SU-DHL-6 (cell line): ENCODE data around the gene SHISAL1.

ENCODE experiments used
- H2AFZ ChIP-seq: fragments of 200-600 bp; sonication (generic); 2 replicates; pipeline ENCODE4 v1.6.1; 2014; ENCODE audit warnings: low read depth, mild to moderate bottlenecking, moderate library complexity, mixed read lengths, antibody characterized with exemption, low read length; ENCODE audit not compliant: severe bottlenecking
- H3F3A ChIP-seq: fragments of 200-600 bp; shearing (Covaris generic); 2 replicates; pipeline ENCODE4 v1.6.0; 2016; ENCODE audit warnings: antibody characterized with exemption, mild to moderate bottlenecking; ENCODE audit not compliant: insufficient read depth
- H3K27ac ChIP-seq: fragments of 200-600 bp; sonication (generic); 2 replicates; pipeline ENCODE4 v1.5.1; 2016; ENCODE audit warnings: low read depth, mild to moderate bottlenecking, low read length, moderate library complexity, mixed read lengths
- H3K27me3 ChIP-seq: fragments of 200-600 bp; sonication (generic), shearing (Covaris generic); 2 replicates; pipeline ENCODE4 v1.6.0; 2014; ENCODE audit warnings: mild to moderate bottlenecking, low read length
- H3K36me3 ChIP-seq: fragments of 200-600 bp; sonication (generic); 2 replicates; pipeline ENCODE4 v1.6.1; 2014; ENCODE audit warnings: mild to moderate bottlenecking, low read length, mixed read lengths
- H3K4me2 ChIP-seq: fragments of 300-600, 200-600 bp; shearing (Covaris generic), sonication (generic); 2 replicates; pipeline ENCODE4 v1.6.0; 2014; ENCODE audit warnings: low read length, low read depth, mild to moderate bottlenecking; ENCODE audit not compliant: poor library complexity, severe bottlenecking
- H3K4me3 ChIP-seq: fragments of 200-600 bp; sonication (generic); 2 replicates; pipeline ENCODE4 v1.5.1; 2014; ENCODE audit warnings: antibody characterized with exemption, low read length, mild to moderate bottlenecking, mixed read lengths; ENCODE audit not compliant: insufficient read depth, poor library complexity, severe bottlenecking
- H3K79me2 ChIP-seq: fragments of 200-600 bp; sonication (generic); 2 replicates; pipeline ENCODE4 v1.6.1; 2014; ENCODE audit warnings: mild to moderate bottlenecking, low read length, moderate library complexity; ENCODE audit not compliant: insufficient read depth
- H3K9ac ChIP-seq: fragments of 200-600 bp; sonication (generic); 2 replicates; pipeline ENCODE4 v1.7.0; 2014; ENCODE audit warnings: mild to moderate bottlenecking, low read length
- H3K9me2 ChIP-seq: fragments of 200-600 bp; sonication (generic); replicated peaks from 2 replicates; pipeline ENCODE4 v1.6.1; 2014; ENCODE audit warnings: low read length; ENCODE audit not compliant: insufficient read depth
- H3K9me3 ChIP-seq: fragments of 200-600 bp; sonication (generic); 2 replicates; pipeline ENCODE4 v1.6.1; 2014; ENCODE audit warnings: low read length, mixed read lengths; ENCODE audit not compliant: insufficient read depth
- H4K20me1 ChIP-seq: fragments of 200-600 bp; sonication (generic); 2 replicates; pipeline ENCODE4 v1.6.1; 2014; ENCODE audit warnings: low read depth, mild to moderate bottlenecking, antibody characterized with exemption, low read length, moderate library complexity, mixed read lengths
- CTCF ChIP-seq: fragments of 200-600 bp; sonication (generic); IDR thresholded peaks from one replicate; pipeline ENCODE4 v1.5.1; 2017; ENCODE audit warnings: antibody characterized with exemption, mild to moderate bottlenecking, low read length, moderate library complexity; ENCODE audit not compliant: insufficient read depth, poor library complexity, severe bottlenecking
- EZH2phosphoT487 ChIP-seq: fragments of 200-600 bp; sonication (generic), shearing (Covaris generic); conservative IDR thresholded peaks from 2 replicates; pipeline ENCODE4 v1.6.1; 2018; ENCODE audit warnings: mild to moderate bottlenecking, antibody characterized with exemption, low read length, moderate library complexity, mixed read lengths

Gene SHISAL1

GRCh38 chr22:44330188-44330743 lies 17.5 kb upstream of the SHISAL1 start:
- Histone ChIP-seq H3K27me3 (no peaks in the 10 kb centered on the region), H3K9me2 (no peaks in the 10 kb centered on the region), H3K9ac (no peak overlapping the region), H3K36me3 (no peaks in the 10 kb centered on the region), H3K4me2 (no peak overlapping the region), H3K9me3 (peaks cover 5% of the 10 kb centered on the region; the same call in 1 of the 2 replicates), H3K4me3 (no peak overlapping the region), H4K20me1 (no peaks in the 10 kb centered on the region), H3F3A (no peaks in the 10 kb centered on the region), H3K79me2 (no peaks in the 10 kb centered on the region), H2AFZ (no peak overlapping the region), H3K27ac (no peak overlapping the region)
- no peak for TF ChIP-seq EZH2phosphoT487
- TF ChIP-seq CTCF = no peak

GRCh38 chr22:44329179-44329796 lies 16.5 kb upstream of the SHISAL1 start:
- Histone ChIP-seq H3K4me3 (no peak overlapping the region), H3K4me2 (no peak overlapping the region)
- TF ChIP-seq EZH2phosphoT487 (no peak), CTCF (no peak)

GRCh38 chr22:44328762-44329161 lies 16.0 kb upstream of the SHISAL1 start:
- H3K9ac ChIP-seq = no peak overlapping the region
- H3K36me3 ChIP-seq = no peaks in the 10 kb centered on the region
- H3K4me2 ChIP-seq = no peak overlapping the region
- no peak overlapping the region for H3K4me3 ChIP-seq
- H3K79me2 ChIP-seq = no peaks in the 10 kb centered on the region
- no peaks in the 10 kb centered on the region for H3F3A ChIP-seq
- H3K27me3 ChIP-seq = no peaks in the 10 kb centered on the region
- no peak overlapping the region for H3K27ac ChIP-seq
- no peaks in the 10 kb centered on the region for H3K9me3 ChIP-seq
- H4K20me1 ChIP-seq = no peaks in the 10 kb centered on the region
- no peak for TF ChIP-seq CTCF
- no peak for TF ChIP-seq EZH2phosphoT487
- H2AFZ ChIP-seq = no peak overlapping the region
- no peaks in the 10 kb centered on the region for H3K9me2 ChIP-seq

More at GRCh38 chr22:44329179-44329796, 16.5 kb upstream of the SHISAL1 start:
- Histone ChIP-seq H3K79me2 (no peaks in the 10 kb centered on the region), H3K27me3 (no peaks in the 10 kb centered on the region), H3K9ac (no peak overlapping the region), H4K20me1 (no peaks in the 10 kb centered on the region), H3F3A (no peaks in the 10 kb centered on the region), H3K9me3 (no peaks in the 10 kb centered on the region), H3K9me2 (no peaks in the 10 kb centered on the region), H3K27ac (no peak overlapping the region), H2AFZ (no peak overlapping the region), H3K36me3 (no peaks in the 10 kb centered on the region)
